Spleen (tissue), 7 donors: Measurements from ENCODE around the gene SEMA3B.

Source experiments
- POLR2AphosphoS5 ChIP-seq, 3 donors: sonication (generic); formaldehyde crosslinking; IDR thresholded peaks; one replicate each; pipeline ENCODE4 v1.5.1; 2017; ENCODE audit warnings: antibody characterized with exemption in 3 of 3
- TF ChIP-seq, protein P1 (sequence below), 11 experiments: fragments of 200-600 bp in 7 of 11; fragments of 450-650 bp in 4 of 11; sonication (generic) in 4 of 11; IDR thresholded peaks in 8 of 11; conservative IDR thresholded peaks in 3 of 11; 1 replicate in 7 of 11; 2 replicates in 4 of 11; pipeline versions ENCODE4 v1.4.0 to v1.8.0; 2016 to 2021; ENCODE audit warnings: antibody characterized with exemption in 11 of 11, inconsistent platforms in 4 of 11, mild to moderate bottlenecking in 1 of 11
- donor health status: DM: no; HTN: no; CAD: no; lungs with moderate emphysema.
- donor health status: DM: no; HTN: no; CAD: no.
- donor health status: DM: no; HTN: no; CAD: no.

DNA sequence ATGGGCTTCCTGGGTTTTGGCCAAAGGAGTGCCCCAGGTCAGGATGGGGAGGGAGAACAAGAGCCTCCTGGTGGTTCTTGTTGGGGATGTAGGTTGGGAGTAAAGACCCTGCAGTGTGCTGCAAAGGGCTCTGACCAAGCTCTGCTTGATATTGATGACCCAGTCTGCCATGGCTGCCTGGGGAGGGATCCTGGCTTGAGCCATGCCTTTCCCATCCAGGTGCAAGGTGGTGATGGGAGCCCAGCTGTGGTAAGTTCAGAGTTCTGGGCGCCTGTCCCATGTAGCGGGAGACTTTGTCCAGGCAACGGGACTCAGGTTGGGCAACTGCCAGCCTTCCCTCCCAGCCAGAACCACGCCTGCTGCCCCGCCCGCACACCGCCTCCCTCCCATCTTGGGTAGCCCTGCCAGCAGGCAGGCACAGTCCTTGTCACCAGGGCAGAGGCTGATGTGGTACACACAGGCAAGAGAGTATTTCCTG is 30.4 kb upstream of the SEMA3B start:
- TF ChIP-seq, protein P1, sequence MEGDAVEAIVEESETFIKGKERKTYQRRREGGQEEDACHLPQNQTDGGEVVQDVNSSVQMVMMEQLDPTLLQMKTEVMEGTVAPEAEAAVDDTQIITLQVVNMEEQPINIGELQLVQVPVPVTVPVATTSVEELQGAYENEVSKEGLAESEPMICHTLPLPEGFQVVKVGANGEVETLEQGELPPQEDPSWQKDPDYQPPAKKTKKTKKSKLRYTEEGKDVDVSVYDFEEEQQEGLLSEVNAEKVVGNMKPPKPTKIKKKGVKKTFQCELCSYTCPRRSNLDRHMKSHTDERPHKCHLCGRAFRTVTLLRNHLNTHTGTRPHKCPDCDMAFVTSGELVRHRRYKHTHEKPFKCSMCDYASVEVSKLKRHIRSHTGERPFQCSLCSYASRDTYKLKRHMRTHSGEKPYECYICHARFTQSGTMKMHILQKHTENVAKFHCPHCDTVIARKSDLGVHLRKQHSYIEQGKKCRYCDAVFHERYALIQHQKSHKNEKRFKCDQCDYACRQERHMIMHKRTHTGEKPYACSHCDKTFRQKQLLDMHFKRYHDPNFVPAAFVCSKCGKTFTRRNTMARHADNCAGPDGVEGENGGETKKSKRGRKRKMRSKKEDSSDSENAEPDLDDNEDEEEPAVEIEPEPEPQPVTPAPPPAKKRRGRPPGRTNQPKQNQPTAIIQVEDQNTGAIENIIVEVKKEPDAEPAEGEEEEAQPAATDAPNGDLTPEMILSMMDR (IDR thresholded peaks at IDR 0.05 in 8 of 11, conservative IDR thresholded peaks at IDR 0.05 in 3 of 11): peak in 1 of 11 experiments; percentile 17
- peak; percentile 64 to 80 (median 68) for TF ChIP-seq POLR2AphosphoS5 (IDR thresholded peaks at IDR 0.05)
